Tibial nerve (tissue), 3 donors: ENCODE results near the gene HMGA1.

Experiments used
- POLR2A ChIP-seq, 2 donors: fragments of 450-650 bp; IDR thresholded peaks; one replicate each; pipeline ENCODE4 v1.6.1; 2017; ENCODE audit warnings: antibody characterized with exemption in 2 of 2, mild to moderate bottlenecking in 2 of 2, moderate library complexity in 2 of 2
- TF ChIP-seq, protein P1 (sequence below), 5 experiments: fragments of 200-600 bp in 3 of 5; fragments of 450-650 bp in 2 of 5; sonication (generic) in 3 of 5; IDR thresholded peaks; one replicate each; pipeline ENCODE4 v1.5.1; 2016 to 2019; ENCODE audit warnings: antibody characterized with exemption in 5 of 5, mild to moderate bottlenecking in 3 of 5, moderate library complexity in 2 of 5

DNA sequence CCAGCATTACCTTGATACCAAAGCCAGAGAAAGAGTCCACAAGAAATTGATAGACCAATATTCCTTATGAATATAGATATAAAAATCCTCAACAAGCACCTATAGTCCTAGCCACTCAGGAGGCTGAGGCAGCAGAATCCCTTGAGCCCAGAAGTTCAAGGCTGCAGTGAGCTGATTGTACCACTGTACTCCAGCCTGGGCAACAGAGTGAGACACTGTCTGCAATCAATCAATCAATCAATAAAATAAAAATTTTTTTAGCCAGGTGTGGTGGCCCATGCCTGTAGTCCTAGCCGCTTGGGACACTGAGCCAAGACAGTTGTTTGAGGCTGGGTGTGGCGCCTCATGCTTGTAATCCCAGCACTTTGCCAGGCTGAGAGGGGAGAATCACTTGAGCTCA, 31.1 kb downstream of the HMGA1 start:
- TF ChIP-seq, protein P1, sequence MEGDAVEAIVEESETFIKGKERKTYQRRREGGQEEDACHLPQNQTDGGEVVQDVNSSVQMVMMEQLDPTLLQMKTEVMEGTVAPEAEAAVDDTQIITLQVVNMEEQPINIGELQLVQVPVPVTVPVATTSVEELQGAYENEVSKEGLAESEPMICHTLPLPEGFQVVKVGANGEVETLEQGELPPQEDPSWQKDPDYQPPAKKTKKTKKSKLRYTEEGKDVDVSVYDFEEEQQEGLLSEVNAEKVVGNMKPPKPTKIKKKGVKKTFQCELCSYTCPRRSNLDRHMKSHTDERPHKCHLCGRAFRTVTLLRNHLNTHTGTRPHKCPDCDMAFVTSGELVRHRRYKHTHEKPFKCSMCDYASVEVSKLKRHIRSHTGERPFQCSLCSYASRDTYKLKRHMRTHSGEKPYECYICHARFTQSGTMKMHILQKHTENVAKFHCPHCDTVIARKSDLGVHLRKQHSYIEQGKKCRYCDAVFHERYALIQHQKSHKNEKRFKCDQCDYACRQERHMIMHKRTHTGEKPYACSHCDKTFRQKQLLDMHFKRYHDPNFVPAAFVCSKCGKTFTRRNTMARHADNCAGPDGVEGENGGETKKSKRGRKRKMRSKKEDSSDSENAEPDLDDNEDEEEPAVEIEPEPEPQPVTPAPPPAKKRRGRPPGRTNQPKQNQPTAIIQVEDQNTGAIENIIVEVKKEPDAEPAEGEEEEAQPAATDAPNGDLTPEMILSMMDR (IDR thresholded peaks at IDR 0.05), result no peak
- no peak for TF ChIP-seq POLR2A (IDR thresholded peaks at IDR 0.05)
